HPDE6-E6E7 (cell line): ENCODE measurements around the gene ARPIN.
A peak's percentile ranks its signal among the peaks of the same experiment; 100 is the strongest.
"Not testable (repeated sequence)": the region's sequence is repeated elsewhere in the genome, so short reads cannot be mapped to it uniquely, and the experiment has no call there.

Experiments used
- DNase-seq: peaks from one replicate; pipeline ENCODE4 v3.0.0; 2011; ENCODE audit warnings: missing footprints; ENCODE audit errors: extremely low spot score

The ARPIN gene

DNA sequence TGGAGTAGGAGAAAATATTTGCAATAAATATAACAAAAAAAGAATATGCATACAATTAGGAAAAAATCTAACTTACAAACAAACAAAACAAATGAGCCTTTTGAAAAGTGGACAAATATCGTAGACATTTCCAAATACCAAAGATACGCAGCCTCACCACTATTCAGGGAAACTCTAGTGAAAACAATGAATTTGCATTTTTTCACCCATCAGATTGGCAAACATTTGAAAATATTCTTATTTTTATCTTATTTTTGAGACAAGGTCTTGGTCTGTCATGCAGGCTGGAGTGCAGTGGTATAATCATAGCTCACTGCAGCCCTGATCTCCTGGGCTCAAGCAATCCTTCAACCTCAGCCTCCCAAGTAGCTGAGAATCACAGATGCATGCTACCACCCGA, 34.4 kb downstream of the ARPIN start:
- DNase-seq: no peak

- no peak for DNase-seq
These were observed 35.7 kb downstream of the ARPIN start for GRCh38 chr15:89877083-89877425.

DNA sequence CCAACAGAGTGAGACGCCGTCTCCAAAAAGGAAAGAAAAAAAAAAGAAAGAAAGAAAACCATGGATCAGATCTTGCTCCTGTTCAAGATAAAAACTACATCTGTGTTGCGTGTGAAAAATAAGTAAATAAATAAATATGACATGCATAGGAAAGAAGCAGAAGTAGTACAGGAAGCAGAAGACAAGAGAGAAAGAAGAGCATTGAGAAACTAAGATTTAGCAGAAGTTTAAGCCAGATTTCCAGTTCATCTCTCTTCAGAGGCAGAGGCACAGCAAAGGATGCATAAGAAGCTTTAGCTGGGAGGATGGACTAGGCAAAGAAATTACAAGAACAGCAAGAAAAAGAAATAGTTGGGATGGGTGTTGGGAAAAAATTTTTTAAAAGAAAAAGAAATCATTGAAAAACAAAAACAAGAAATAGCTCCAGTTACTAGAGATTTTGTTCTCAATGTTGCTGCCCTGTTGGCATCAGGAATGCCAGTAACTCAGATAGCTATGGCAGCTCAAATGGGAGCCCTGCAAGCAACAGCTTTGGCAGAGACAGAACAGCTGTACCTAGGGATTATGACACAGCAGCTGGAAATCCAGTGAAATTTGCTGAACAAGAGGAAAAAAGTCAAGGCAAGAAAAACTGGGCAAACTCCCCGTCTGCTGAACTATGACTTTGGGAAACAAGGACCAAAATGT, 36.2 kb downstream of the ARPIN start:
- DNase-seq: no peak

- no peak for DNase-seq
These were observed 37.0 kb downstream of the ARPIN start for GRCh38 chr15:89875741-89876140.

DNA sequence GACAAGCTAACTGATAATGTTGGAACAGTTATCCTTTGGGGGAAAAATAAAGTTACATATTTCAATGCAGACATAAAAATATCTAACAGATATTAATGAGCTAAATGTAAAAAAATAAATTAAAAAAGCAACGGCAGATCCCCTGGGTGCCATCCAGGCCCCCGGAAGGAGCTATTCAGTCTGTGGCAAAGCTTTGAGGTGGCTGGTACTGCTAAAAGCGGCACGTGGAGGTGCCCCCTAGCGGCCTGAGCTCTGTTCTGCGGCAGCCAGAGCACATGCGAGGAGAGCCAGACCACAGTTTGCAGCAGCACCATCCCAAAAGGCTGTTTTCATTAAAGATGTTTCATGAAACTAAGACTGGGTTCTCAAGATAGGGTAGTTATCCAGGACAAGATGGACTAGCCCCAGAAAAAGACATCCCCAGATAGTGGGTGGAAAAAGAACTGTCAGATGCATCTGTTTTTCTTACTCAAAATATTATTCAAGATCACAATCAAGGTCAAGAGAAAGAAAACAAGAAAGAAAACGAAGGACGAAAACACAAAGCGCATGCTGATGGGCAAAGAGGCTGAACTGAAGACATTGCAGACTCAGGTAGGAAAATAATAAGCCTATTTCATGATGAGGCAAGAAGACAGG, 37.7 kb downstream of the ARPIN start:
- peak; percentile 59 for DNase-seq

GRCh38 chr15:89870688-89871288, 42.0 kb downstream of the ARPIN start:
- DNase-seq: no peak

GRCh38 chr15:89870006-89870405, 42.7 kb downstream of the ARPIN start:
- no peak for DNase-seq

DNA sequence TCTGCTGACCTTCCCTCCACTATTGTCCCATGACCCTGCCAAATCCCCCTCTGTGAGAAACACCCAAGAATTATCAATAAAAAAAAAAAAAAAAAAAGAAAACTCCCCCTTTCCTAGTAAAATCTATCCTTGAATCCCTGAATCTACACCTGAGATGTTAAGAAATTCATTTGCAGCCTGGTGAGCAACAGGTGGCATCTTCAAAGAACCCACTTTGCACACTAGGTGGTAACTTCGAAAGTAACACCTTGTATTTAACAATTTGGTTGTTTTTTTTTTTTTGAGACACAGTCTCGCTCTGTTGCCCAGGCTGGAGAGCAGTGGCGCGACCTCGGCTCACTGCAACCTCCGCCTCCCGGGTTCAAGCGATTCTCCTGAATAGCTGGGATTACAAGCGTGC, 43.3 kb downstream of the ARPIN start:
- not testable (repeated sequence) for DNase-seq

DNA sequence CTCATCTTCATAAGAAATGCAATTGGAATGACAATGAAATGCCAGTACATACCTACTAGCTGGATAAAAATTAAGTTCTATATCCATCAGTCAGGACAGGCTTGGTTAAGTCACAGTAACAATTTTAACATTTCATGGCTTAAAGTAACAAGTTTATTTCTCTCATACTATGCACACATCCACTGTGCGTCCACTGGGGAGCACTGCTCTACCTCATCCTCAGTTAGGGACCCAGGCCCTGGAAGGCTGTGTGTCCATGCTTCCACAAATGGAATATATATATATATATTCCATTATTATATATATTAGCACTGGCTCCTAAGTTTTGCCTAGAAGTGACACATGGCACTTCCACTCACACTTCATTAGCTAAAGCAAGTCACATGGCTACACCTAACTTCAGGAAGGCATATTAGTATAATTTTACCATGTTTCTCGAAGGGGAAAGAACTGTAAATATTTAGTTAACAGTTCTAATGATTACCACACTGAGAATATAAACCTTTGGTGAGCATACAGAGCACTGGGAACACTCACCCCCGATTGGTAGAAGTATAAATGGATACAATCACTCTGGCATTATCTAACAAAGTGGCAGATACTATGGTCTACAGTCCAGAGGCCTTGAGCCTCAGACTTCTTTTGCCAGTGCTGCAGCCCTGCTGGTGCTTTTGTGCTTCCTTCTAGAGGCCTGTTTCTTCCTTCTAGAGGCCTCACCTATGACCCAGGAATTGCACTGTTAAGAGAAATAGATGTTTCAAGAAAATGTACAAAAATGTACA, 47.6 kb downstream of the ARPIN start:
- no peak for DNase-seq

- DNase-seq: no peak
These were observed 48.8 kb downstream of the ARPIN start for GRCh38 chr15:89863918-89864317.

- no peak for DNase-seq
These were observed 51.9 kb downstream of the ARPIN start for GRCh38 chr15:89860891-89861290.

GRCh38 chr15:89860431-89860830, 52.3 kb downstream of the ARPIN start:
- no peak for DNase-seq

DNA sequence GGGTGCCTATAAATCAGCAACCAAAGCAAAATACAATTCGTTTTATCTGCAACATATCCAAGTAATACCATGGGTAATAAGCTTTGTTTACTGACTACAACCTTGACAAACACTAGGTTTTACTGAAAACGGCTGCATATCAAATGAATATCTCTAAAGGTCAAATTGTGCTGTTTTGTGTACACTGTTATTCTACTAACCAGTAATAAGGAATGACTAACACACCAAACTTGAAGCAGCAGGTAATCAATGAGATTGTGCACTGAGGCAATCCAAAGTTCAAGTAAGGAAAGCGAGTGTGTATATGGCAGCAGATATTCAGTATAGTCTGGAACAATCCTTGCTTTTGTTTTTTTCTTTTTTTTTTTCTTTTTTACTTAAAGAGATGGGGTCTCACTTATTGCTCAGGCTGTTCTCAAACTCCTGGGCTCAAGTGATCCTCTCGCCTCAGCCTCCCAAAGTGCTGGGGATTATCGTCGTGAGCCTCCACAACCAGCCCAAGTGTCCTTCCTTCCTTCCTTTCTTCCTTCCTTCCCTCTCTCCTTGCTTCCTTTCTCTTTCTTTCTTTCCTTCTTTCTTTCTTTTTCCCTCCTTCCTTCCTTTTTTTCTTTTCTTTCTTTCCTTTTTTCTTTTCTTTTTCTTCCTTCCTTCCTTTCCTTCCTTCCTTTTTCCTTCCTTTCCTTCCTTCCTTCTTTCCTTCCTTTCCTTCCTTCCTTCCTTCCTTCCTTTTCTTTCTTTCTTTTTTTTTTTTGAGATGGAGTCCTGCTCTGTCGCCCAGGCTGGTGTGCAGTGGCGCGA, 53.9 kb downstream of the ARPIN start:
- no peak for DNase-seq

DNA sequence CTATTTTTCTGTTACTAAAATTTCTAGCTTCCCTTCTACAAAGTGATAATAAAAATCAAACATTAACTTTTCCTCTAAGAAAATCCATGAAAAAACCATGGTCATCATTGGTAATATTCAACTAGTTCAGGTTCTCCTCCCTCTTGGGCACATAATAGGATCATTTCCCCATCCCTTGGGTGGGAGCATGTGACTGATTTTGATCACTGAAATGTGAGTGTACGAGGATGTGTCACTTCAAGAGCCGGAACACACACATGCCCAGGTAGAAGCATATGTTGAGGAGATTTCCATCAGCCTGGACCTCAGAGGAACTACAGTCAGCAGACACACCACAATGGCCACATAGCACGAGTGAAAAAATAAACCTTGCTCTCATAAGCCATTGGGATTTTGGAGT, 55.1 kb downstream of the ARPIN start:
- DNase-seq: no peak

GRCh38 chr15:89855948-89856347, 56.8 kb downstream of the ARPIN start:
- no peak for DNase-seq

GRCh38 chr15:89854863-89855262, 57.9 kb downstream of the ARPIN start:
- not testable (repeated sequence) for DNase-seq

- DNase-seq: no peak
These were observed 60.3 kb downstream of the ARPIN start for GRCh38 chr15:89852342-89852995.

GRCh38 chr15:89851673-89852341, 60.9 kb downstream of the ARPIN start:
- DNase-seq: no peak

- DNase-seq: no peak
These were observed 63.8 kb downstream of the ARPIN start for GRCh38 chr15:89848970-89849292.

- DNase-seq: no peak
These were observed 65.7 kb downstream of the ARPIN start for GRCh38 chr15:89847101-89847500.
